SU-DHL-6 (cell line): ENCODE measurements around the gene TBC1D23.

ENCODE experiments used
- EZH2phosphoT487 ChIP-seq: fragments of 200-600 bp; sonication (generic), shearing (Covaris generic); conservative IDR thresholded peaks from 2 replicates; pipeline ENCODE4 v1.6.1; 2018; ENCODE audit warnings: mild to moderate bottlenecking, antibody characterized with exemption, low read length, moderate library complexity, mixed read lengths
- TF ChIP-seq, protein P1 (sequence below): fragments of 200-600 bp; sonication (generic); IDR thresholded peaks from one replicate; pipeline ENCODE4 v1.5.1; 2017; ENCODE audit warnings: antibody characterized with exemption, mild to moderate bottlenecking, low read length, moderate library complexity; ENCODE audit not compliant: insufficient read depth, poor library complexity, severe bottlenecking

GRCh38 chr3:100263583-100263982 is 2.8 kb downstream of the TBC1D23 start:
- TF ChIP-seq, protein P1, sequence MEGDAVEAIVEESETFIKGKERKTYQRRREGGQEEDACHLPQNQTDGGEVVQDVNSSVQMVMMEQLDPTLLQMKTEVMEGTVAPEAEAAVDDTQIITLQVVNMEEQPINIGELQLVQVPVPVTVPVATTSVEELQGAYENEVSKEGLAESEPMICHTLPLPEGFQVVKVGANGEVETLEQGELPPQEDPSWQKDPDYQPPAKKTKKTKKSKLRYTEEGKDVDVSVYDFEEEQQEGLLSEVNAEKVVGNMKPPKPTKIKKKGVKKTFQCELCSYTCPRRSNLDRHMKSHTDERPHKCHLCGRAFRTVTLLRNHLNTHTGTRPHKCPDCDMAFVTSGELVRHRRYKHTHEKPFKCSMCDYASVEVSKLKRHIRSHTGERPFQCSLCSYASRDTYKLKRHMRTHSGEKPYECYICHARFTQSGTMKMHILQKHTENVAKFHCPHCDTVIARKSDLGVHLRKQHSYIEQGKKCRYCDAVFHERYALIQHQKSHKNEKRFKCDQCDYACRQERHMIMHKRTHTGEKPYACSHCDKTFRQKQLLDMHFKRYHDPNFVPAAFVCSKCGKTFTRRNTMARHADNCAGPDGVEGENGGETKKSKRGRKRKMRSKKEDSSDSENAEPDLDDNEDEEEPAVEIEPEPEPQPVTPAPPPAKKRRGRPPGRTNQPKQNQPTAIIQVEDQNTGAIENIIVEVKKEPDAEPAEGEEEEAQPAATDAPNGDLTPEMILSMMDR, result no peak
- no peak for TF ChIP-seq EZH2phosphoT487
